Heart left ventricle (tissue), 16 donors: ENCODE measurements around the gene MPRIP. TPM values are rescaled to one million over a fixed set of nuclear protein-coding genes. Genes with fewer than 3 reads are reported as not detected.

Source experiments
- ATAC-seq, 4 donors: fragments of 200-7000 bp; cut with Tn5 transposase; one replicate each; pipeline ENCODE4 v1.9.1; 2020 to 2022; ENCODE audit warnings: moderate library complexity in 4 of 4, mild to moderate bottlenecking in 3 of 4, moderate number of reproducible peaks in 1 of 4
- DNase-seq, 5 donors: peaks; one replicate each; pipeline ENCODE4 v3.0.0-alpha.2; 2020
- H3K27ac ChIP-seq, 12 donors: fragments of 200-600 bp; sonication (generic) in 4 of 12; one replicate each; pipeline versions ENCODE4 v1.5.0 to v1.8.0; 2016 to 2022; ENCODE audit warnings: mild to moderate bottlenecking in 2 of 12
- H3K27me3 ChIP-seq, 9 donors: fragments of 200-600 bp; sonication (generic) in 2 of 9; one replicate each; pipeline versions ENCODE4 v1.5.1 to v1.8.0; 2016 to 2022; ENCODE audit warnings: mild to moderate bottlenecking in 3 of 9
- H3K36me3 ChIP-seq, 9 donors: fragments of 200-600 bp; sonication (generic) in 2 of 9; one replicate each; pipeline versions ENCODE4 v1.5.0 to v1.8.0; 2018 to 2022; ENCODE audit warnings: mild to moderate bottlenecking in 2 of 9
- H3K4me1 ChIP-seq, 12 donors: fragments of 200-600 bp; sonication (generic) in 4 of 12; one replicate each; pipeline versions ENCODE4 v1.5.0 to v1.8.0; 2016 to 2022; ENCODE audit warnings: mild to moderate bottlenecking in 3 of 12
- H3K4me3 ChIP-seq, 12 donors: fragments of 200-600 bp; sonication (generic) in 4 of 12; one replicate each; pipeline versions ENCODE4 v1.5.0 to v1.8.0; 2017 to 2022; ENCODE audit warnings: mild to moderate bottlenecking in 9 of 12, moderate library complexity in 4 of 12
- H3K9me3 ChIP-seq, 12 donors: fragments of 200-600 bp; sonication (generic) in 4 of 12; one replicate each; pipeline versions ENCODE4 v1.5.0 to v1.8.0; 2016 to 2022; ENCODE audit warnings: mild to moderate bottlenecking in 1 of 12
- CTCF ChIP-seq, 12 donors: fragments of 200-600 bp; sonication (generic) in 4 of 12; IDR thresholded peaks; one replicate each; pipeline versions ENCODE4 v1.5.0 to v1.8.0; 2018 to 2022; ENCODE audit warnings: antibody characterized with exemption in 12 of 12, mild to moderate bottlenecking in 5 of 12
- POLR2A ChIP-seq, 2 donors: fragments of 450-650 bp; IDR thresholded peaks; one replicate each; pipeline ENCODE4 v1.6.1; 2017; ENCODE audit warnings: antibody characterized with exemption in 2 of 2, mild to moderate bottlenecking in 2 of 2, moderate library complexity in 2 of 2
- WGBS, 4 donors: extraction: QIAGEN DNeasy Blood & Tissue Kit in 2 of 4; methylation state at CpG; one replicate each; pipeline versions ENCODE4 v1.1.5 to v1.1.7; 2013 to 2018; 5-methylcytosine and 5-hydroxymethylcytosine counted together
- intact Hi-C, 10 donors: fragments of 100-400 bp; cut with DNase I; formaldehyde crosslinking; loops; one replicate each; pipeline versions ENCODE4 v1.11.1 to v1.14.2; 2022
- polyA plus RNA-seq, 2 donors: library from polyadenylated mRNA; stranded (reverse); fragments of 200-250 nt; gene quantifications; one replicate each; pipeline ENCODE4 v1.2.3, GENCODE V29; 2013
- total RNA-seq, 9 donors: library from RNA; depleted of rRNA in 2 of 9; stranded (reverse); fragments of >200 nt in 2 of 9; fragmentation: NEBNext Ultra II Directional in 3 of 9; extraction: Animal tissue kit (Norgen Biotek cat#: 25700) in 3 of 9; gene quantifications; one replicate each; pipeline versions ENCODE4 v1.1.0 to v1.2.4, GENCODE V29; 2016 to 2023
- donor health status: ischemic (EF 13 %, LVEDD 7.1; RV severe dilation, severe dysfunction).
- donor health status: healthy with polysubstance abuse.
- donor health status: DM: no; HTN: yes; CAD: no.
- donor health status: DM: no; HTN: no; CAD: no.
- donor health status: ischemic (EF 25% LVEDD 6.9; RV normal size, moderate dysfunction).
- donor health status: ischemic (EF 25% LVEDD 5.7; RV mildly dilated, moderate dysfunction).
- donor health status: healthy.
- donor health status: DM: yes; HTN: yes; CAD: no.
- donor health status: ischemic (EF 35%, LVEDD 5.7; RV mildly dilated, moderate dysfunction).
- donor health status: nonischemic (EF 11% LVEDD 7.7; RV severe dilation, severe dysfunction).
- donor health status: DM: yes; HTN: yes; CAD: no.
- donor health status: PGD.
- donor health status: ischemic (EF 29% LVEDD 5.4; RV normal size, mild dysfunction).
- donor health status: nonischemic (EF 23%, LVEDD 6.1; RV moderate dilation, normal function).

Gene MPRIP
- total and polyA plus RNA-seq, 11 donors: 131 to 686 (median 343) TPM

- peaks cover 0 to 47% (median 41%) of the 10 kb centered on the region in 9 donors for H3K36me3 ChIP-seq
- peak in 3 of 4 donors; percentile 31 to 40 (median 38) for ATAC-seq
- H3K4me1 ChIP-seq: peaks cover 0 to 80% (median 43%) of the 10 kb centered on the region in 12 donors
- no peak overlapping the region for H3K4me3 ChIP-seq
- DNase-seq: peak in 2 of 5 donors; percentile 32 to 50
- no peaks in the 10 kb centered on the region for H3K9me3 ChIP-seq
- 63 to 69% (median 68%) methylated on average over 19 to 21 of the region's 21 CpGs for WGBS, 4 donors
- intact Hi-C loops: loop anchor here in 2 of 10 donors (5.0 kb wide), 1 partner anchor 124 kb away; no protein-coding TSS in a partner anchor
- no peak for TF ChIP-seq POLR2A (IDR thresholded peaks at IDR 0.05)
- TF ChIP-seq CTCF (IDR thresholded peaks at IDR 0.05): no peak
- H3K27me3 ChIP-seq: no peaks in the 10 kb centered on the region
- H3K27ac ChIP-seq: peak overlapping the region in 9 of 12 donors; percentile 8 to 70 (median 29)
These were observed 84.2 kb downstream of the MPRIP start for GRCh38 chr17:17126131-17127110.

GRCh38 chr17:17127156-17127555 is 84.9 kb downstream of the MPRIP start:
- intact Hi-C loops: loop anchor here in 2 of 10 donors (5.0 kb wide), 1 partner anchor 125 kb away; no protein-coding TSS in a partner anchor
- Histone ChIP-seq H3K4me1 (peaks cover 0 to 78% (median 37%) of the 10 kb centered on the region in 12 donors), H3K9me3 (no peaks in the 10 kb centered on the region), H3K4me3 (no peak overlapping the region), H3K27ac (peak overlapping the region in 6 of 12 donors; percentile 8 to 70 (median 22)), H3K36me3 (peaks cover 0 to 54% (median 48%) of the 10 kb centered on the region in 9 donors), H3K27me3 (no peaks in the 10 kb centered on the region)
- TF ChIP-seq POLR2A (IDR thresholded peaks at IDR 0.05) (no peak), CTCF (IDR thresholded peaks at IDR 0.05) (no peak)
- ATAC-seq: no peak
- WGBS, 4 donors: 84 to 87% (median 85%) methylated on average over 5 to 6 of the region's 6 CpGs
- DNase-seq: peak in 1 of 5 donors; percentile 46

- no peak overlapping the region for H3K27ac ChIP-seq
- no peaks in the 10 kb centered on the region for H3K27me3 ChIP-seq
- peaks cover 0 to 61% (median 55%) of the 10 kb centered on the region in 9 donors for H3K36me3 ChIP-seq
- peaks cover 0 to 77% (median 37%) of the 10 kb centered on the region in 12 donors for H3K4me1 ChIP-seq
- TF ChIP-seq CTCF (IDR thresholded peaks at IDR 0.05) (no peak), POLR2A (IDR thresholded peaks at IDR 0.05) (no peak)
- DNase-seq (peak in 2 of 5 donors; percentile 18 to 38), ATAC-seq (no peak)
- intact Hi-C loops: loop anchor here in 2 of 10 donors (5.0 kb wide), 1 partner anchor 126 kb away; no protein-coding TSS in a partner anchor
- no peaks in the 10 kb centered on the region for H3K9me3 ChIP-seq
- 65 to 80% (median 72%) methylated on average over 9 to 11 of the region's 11 CpGs for WGBS, 4 donors
- no peak overlapping the region for H3K4me3 ChIP-seq
These were observed 85.6 kb downstream of the MPRIP start for GRCh38 chr17:17127730-17128291.
